Hepatocyte (in vitro differentiated cells): ENCODE results near the gene PGAP2. TPM values are rescaled to one million over a fixed set of nuclear protein-coding genes. Genes with fewer than 3 reads are reported as not detected.
A peak's percentile ranks its signal among the peaks of the same experiment; 100 is the strongest.

Source experiments
- DNase-seq: peaks from one replicate; pipeline ENCODE4 v3.0.0-alpha.2; 2016; ENCODE audit warnings: low spot score
- H2AFZ ChIP-seq: fragments of 200-600 bp; sonication (generic); 2 replicates; pipeline ENCODE4 v1.6.0; 2016; ENCODE audit warnings: antibody characterized with exemption, mild to moderate bottlenecking
- H3K27ac ChIP-seq: fragments of 200-600 bp; sonication (generic); 2 replicates; pipeline ENCODE4 v1.5.1; 2016; ENCODE audit warnings: mild to moderate bottlenecking
- H3K27me3 ChIP-seq: fragments of 200-600 bp; sonication (generic); 2 replicates; pipeline ENCODE4 v1.6.1; 2016
- H3K36me3 ChIP-seq: fragments of 200-600 bp; sonication (generic); replicated peaks from 2 replicates; pipeline ENCODE4 v1.5.1; 2016; ENCODE audit warnings: low read depth; ENCODE audit not compliant: insufficient read depth
- H3K4me1 ChIP-seq: fragments of 200-600 bp; sonication (generic); 2 replicates; pipeline ENCODE4 v1.5.1; 2016; ENCODE audit warnings: mild to moderate bottlenecking, moderate library complexity; ENCODE audit not compliant: insufficient read depth
- H3K4me2 ChIP-seq: fragments of 200-600 bp; sonication (generic); 2 replicates; pipeline ENCODE4 v1.6.0; 2016
- H3K4me3 ChIP-seq: fragments of 200-600 bp; sonication (generic); 2 replicates; pipeline ENCODE4 v1.5.1; 2016; ENCODE audit warnings: mild to moderate bottlenecking
- H3K79me2 ChIP-seq: fragments of 200-600 bp; sonication (generic); 2 replicates; pipeline ENCODE4 v1.6.0; 2017; ENCODE audit warnings: mild to moderate bottlenecking
- H3K9me2 ChIP-seq: fragments of 200-600 bp; sonication (generic); replicated peaks from 2 replicates; pipeline ENCODE4 v1.6.0; 2017; ENCODE audit warnings: mild to moderate bottlenecking; ENCODE audit not compliant: insufficient read depth
- H3K9me3 ChIP-seq: fragments of 200-600 bp; sonication (generic); 2 replicates; pipeline ENCODE4 v1.5.1; 2016; ENCODE audit warnings: low read depth, mild to moderate bottlenecking
- H4K20me1 ChIP-seq: fragments of 200-600 bp; sonication (generic); 2 replicates; pipeline ENCODE4 v1.6.0; 2016; ENCODE audit warnings: mild to moderate bottlenecking; ENCODE audit not compliant: insufficient read depth, poor library complexity, severe bottlenecking
- EZH2 ChIP-seq: fragments of 200-600 bp; sonication (generic); IDR thresholded peaks from 2 replicates; pipeline ENCODE4 v1.6.1; 2016; ENCODE audit warnings: antibody characterized with exemption, mild to moderate bottlenecking, borderline replicate concordance
- EZH2phosphoT487 ChIP-seq: fragments of 200-600 bp; sonication (generic); IDR thresholded peaks from one replicate; pipeline ENCODE4 v1.6.1; 2018; ENCODE audit warnings: antibody characterized with exemption, mild to moderate bottlenecking, low read depth, moderate library complexity; ENCODE audit not compliant: unreplicated experiment, severe bottlenecking
- WGBS: methylation state at CpG from one replicate; pipeline ENCODE4 v1.1.6; 2016; ENCODE audit warnings: low lambda C conversion rate; ENCODE audit errors: missing lambda C conversion rate; 5-methylcytosine and 5-hydroxymethylcytosine counted together
- polyA plus RNA-seq: library from polyadenylated mRNA; unstranded; fragments of >200 nt; fragmentation: Nextera tagmentation; extraction: Ambion mirVana; gene quantifications from 2 replicates; pipeline ENCODE4 v1.2.1, GENCODE V29; 2016
- total RNA-seq: library from RNA; depleted of rRNA; stranded (reverse); fragments of >200 nt; gene quantifications from 2 replicates; pipeline ENCODE4 v1.2.3, GENCODE V29; 2014
- TF ChIP-seq, protein P1 (sequence below): fragments of 200-600 bp; sonication (generic); IDR thresholded peaks from 2 replicates; pipeline ENCODE4 v1.5.1; 2016; ENCODE audit warnings: antibody characterized with exemption, mild to moderate bottlenecking; ENCODE audit not compliant: poor library complexity

PGAP2 gene
- total and polyA plus RNA-seq, 2 experiments from 2014 or later, result 20.3 to 37.6 TPM

DNA sequence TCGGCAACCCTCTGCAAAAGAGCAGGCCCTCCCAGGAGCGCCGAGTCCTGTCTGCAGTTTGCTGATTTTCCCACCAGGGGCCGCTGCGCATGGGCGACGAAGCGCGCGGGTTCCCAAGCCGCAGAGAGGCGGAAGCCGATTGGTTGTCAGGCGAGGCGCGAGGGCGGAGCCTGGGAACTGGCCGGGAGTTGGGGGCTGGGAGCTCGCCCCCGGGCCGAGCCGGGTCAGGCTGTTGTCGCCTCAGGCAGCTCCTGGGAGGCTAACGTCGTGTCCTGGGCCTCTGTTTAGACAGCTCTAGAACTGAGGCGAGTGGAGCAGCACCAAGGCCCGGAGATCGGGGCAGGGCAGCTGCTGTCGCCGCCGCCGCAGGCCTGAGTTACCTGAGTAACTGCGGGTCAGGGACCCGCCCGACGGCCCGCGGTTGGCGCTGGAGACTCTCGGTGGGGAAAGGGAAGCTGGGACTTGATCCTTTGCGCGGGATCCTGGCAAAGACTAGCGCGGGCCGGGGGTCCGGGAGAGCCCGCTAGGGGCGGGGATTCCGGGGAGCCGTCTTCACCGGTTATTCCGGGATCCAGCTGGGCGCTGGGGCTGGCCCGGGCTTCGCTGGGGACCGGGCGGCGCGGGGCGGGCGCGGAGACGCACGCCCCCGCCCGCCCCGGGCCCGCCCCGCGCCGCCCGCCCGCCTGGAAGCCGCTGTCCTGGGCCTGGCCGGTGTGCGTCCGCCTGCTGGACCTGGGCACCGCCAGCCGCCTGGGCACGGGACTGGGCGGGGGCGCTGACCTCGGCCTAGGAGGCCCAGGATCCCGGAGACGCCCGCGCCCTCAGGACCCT lies 46.8 kb downstream of the PGAP2 start, which contains the start of gene STIM1:
STIM1 (plus strand) TSS at position 688 of the 831 bp plus-strand sequence. CDS start 607 bp downstream, outside the sequence.
- Histone ChIP-seq H3K4me3 (peak within 1 kb of the TSS; percentile 97), H3K27me3 (no peaks in the 10 kb centered on the region), H3K4me2 (peak within 1 kb of the TSS; percentile 99), H3K36me3 (no peaks in the 10 kb centered on the region), H4K20me1 (no peaks in the 10 kb centered on the region), H2AFZ (peak within 1 kb of the TSS; percentile 94), H3K79me2 (peaks cover 46% of the 10 kb centered on the region), H3K9me2 (no peaks in the 10 kb centered on the region), H3K4me1 (peaks cover 18% of the 10 kb centered on the region), H3K9me3 (no peaks in the 10 kb centered on the region), H3K27ac (peak within 1 kb of the TSS; percentile 97)
- under 1% methylated on average over 49 of the region's 87 CpGs for WGBS
- TF ChIP-seq EZH2, result no peak
- TF ChIP-seq, protein P1, sequence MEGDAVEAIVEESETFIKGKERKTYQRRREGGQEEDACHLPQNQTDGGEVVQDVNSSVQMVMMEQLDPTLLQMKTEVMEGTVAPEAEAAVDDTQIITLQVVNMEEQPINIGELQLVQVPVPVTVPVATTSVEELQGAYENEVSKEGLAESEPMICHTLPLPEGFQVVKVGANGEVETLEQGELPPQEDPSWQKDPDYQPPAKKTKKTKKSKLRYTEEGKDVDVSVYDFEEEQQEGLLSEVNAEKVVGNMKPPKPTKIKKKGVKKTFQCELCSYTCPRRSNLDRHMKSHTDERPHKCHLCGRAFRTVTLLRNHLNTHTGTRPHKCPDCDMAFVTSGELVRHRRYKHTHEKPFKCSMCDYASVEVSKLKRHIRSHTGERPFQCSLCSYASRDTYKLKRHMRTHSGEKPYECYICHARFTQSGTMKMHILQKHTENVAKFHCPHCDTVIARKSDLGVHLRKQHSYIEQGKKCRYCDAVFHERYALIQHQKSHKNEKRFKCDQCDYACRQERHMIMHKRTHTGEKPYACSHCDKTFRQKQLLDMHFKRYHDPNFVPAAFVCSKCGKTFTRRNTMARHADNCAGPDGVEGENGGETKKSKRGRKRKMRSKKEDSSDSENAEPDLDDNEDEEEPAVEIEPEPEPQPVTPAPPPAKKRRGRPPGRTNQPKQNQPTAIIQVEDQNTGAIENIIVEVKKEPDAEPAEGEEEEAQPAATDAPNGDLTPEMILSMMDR, result peak; percentile 96
- DNase-seq, result peak; percentile 97

DNA sequence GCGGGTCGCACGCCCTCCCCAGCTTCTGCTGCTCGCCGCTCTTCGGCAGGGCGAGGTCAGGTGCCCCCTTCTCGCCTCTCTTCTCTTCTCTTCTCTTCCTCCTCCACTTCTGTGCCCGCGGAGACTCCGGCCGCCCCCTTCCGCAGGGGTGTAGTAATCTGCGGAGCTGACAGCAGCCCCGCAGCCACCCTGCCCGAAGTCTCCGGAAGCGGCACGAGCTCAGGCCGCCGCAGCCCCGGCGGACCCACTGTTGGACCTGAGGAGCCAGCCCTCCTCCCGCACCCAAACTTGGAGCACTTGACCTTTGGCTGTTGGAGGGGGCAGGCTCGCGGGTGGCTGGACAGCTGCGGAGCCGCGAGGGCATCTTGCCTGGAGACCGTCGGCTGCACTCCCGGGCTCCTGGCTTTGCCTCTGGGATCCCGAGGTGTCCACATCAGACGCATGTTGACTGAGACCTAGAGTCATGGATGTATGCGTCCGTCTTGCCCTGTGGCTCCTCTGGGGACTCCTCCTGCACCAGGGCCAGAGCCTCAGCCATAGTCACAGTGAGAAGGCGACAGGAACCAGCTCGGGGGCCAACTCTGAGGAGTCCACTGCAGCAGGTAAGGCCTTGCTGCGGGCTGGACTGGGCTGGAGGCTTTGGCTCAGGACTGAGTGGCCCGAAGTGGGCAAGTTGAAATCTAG lies 47.6 kb downstream of the PGAP2 start:
- Histone ChIP-seq H3K36me3 (no peaks in the 10 kb centered on the region), H4K20me1 (no peaks in the 10 kb centered on the region), H3K4me1 (peaks cover 18% of the 10 kb centered on the region), H3K27me3 (no peaks in the 10 kb centered on the region), H3K9me3 (no peaks in the 10 kb centered on the region), H2AFZ (peak overlapping the region; percentile 94), H3K9me2 (no peaks in the 10 kb centered on the region), H3K4me3 (peak overlapping the region; percentile 97), H3K27ac (peak overlapping the region; percentile 97), H3K4me2 (peak overlapping the region; percentile 99), H3K79me2 (peaks cover 51% of the 10 kb centered on the region)
- TF ChIP-seq EZH2phosphoT487 (no peak), EZH2 (no peak)
- TF ChIP-seq, protein P1, result no peak
- peak; percentile 51 for DNase-seq
- 8% methylated on average over 32 of the region's 40 CpGs for WGBS

DNA sequence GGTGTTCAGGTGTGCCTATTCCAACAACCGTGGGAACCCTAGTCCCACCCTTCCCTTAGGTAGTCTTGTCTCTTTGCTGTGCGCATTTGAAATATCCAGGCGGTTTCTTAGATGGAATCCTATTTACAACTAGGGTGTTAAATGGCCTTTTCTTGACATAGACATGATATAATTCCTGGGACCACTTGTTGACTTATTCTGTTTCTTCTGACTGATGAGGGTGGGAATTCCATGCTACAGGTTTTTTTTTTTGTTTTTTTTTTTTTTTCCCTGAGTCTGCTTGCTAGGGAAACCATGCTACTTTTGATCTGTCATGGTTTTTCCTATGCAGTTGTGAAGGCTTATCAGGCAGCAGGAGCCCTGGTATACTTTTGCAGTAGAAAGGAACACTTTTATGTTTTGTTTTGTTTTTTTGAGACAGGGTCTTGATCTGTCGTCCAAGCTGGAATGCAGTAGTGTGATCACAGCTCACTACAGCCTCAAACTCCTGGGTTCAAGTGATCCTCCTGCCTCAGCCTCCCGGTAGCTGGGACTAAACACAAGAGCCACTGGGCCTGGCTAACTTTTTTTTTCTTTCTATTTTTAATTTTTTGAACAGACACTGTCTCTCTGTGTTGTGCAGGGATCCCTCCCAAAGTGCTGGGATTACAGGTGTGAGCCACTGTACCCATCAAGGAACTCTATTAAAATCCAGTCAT lies 48.6 kb downstream of the PGAP2 start:
- no peaks in the 10 kb centered on the region for H3K9me3 ChIP-seq
- 66% methylated on average over 5 of the region's 5 CpGs for WGBS
- H3K4me2 ChIP-seq, result peak overlapping the region; percentile 99
- no peaks in the 10 kb centered on the region for H3K9me2 ChIP-seq
- peaks cover 18% of the 10 kb centered on the region for H3K4me1 ChIP-seq
- no peaks in the 10 kb centered on the region for H3K27me3 ChIP-seq
- no peak for DNase-seq
- no peak for TF ChIP-seq EZH2phosphoT487
- TF ChIP-seq, protein P1, result no peak
- TF ChIP-seq EZH2, result no peak
- H3K79me2 ChIP-seq, result peaks cover 61% of the 10 kb centered on the region
- H4K20me1 ChIP-seq, result no peaks in the 10 kb centered on the region
- no peak overlapping the region for H3K27ac ChIP-seq
- H3K4me3 ChIP-seq, result peak overlapping the region; percentile 97
- H3K36me3 ChIP-seq, result no peaks in the 10 kb centered on the region
- H2AFZ ChIP-seq, result no peak overlapping the region
